ENCODE data around the gene PLCB1.
"Not testable (repeated sequence)": the region's sequence is repeated elsewhere in the genome, so short reads cannot be mapped to it uniquely, and the experiment has no call there.

The PLCB1 gene

DNA sequence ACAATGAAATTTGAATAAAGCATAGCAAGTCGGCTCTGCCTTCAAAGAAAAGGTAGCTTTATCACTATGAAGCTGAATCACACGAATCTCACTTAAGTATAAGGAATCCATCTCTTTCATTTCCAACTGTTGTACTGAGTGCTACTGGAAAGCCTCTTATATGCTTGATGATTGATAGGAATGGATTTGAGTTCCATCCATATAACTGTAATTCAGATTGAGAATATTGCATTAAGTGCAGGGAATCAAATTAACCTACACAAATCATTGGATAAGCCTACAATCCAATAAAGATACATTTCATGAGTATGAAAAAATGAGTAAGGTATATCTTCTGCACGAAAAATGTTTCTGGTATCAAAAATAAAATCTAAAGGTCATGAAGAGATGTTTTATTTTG lies 492.0 kb downstream of the PLCB1 start:
- H3K36me3 Mint-ChIP-seq (ENCODE audit: low read depth), result no peaks in the 10 kb centered on the region
- H3K4me3 Mint-ChIP-seq, result no peak overlapping the region
- no peak overlapping the region for H3K27ac Mint-ChIP-seq
- H3K4me1 Mint-ChIP-seq (ENCODE audit: low read depth), result no peaks in the 10 kb centered on the region
- H3K9me3 Mint-ChIP-seq, result no peaks in the 10 kb centered on the region
- no peaks in the 10 kb centered on the region for H3K27me3 Mint-ChIP-seq (ENCODE audit: low read depth)

DNA sequence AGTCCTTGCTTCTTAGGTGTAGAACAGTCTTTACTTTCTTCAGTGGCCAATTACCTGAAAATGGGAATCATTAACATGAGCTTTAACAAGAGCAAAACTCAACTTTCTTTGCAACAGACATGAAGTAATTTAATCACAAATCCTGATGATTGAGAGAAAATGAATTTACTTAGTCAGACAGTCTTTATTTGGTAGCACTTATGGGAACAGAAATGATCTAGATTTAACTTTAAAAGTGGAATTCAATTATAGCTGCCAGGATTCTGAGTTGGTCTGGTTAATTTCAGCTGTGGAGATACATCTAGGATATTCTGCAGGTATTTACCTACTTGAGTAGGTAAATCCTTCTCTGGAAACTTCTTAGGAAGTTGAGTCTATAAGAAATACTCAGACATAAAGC lies 492.6 kb downstream of the PLCB1 start:
- no peak overlapping the region for H3K4me3 Mint-ChIP-seq
- H3K27ac Mint-ChIP-seq, result no peak overlapping the region
- no peaks in the 10 kb centered on the region for H3K4me1 Mint-ChIP-seq (ENCODE audit: low read depth)
- no peaks in the 10 kb centered on the region for H3K27me3 Mint-ChIP-seq (ENCODE audit: low read depth)
- H3K36me3 Mint-ChIP-seq (ENCODE audit: low read depth), result no peaks in the 10 kb centered on the region
- H3K9me3 Mint-ChIP-seq, result no peaks in the 10 kb centered on the region

DNA sequence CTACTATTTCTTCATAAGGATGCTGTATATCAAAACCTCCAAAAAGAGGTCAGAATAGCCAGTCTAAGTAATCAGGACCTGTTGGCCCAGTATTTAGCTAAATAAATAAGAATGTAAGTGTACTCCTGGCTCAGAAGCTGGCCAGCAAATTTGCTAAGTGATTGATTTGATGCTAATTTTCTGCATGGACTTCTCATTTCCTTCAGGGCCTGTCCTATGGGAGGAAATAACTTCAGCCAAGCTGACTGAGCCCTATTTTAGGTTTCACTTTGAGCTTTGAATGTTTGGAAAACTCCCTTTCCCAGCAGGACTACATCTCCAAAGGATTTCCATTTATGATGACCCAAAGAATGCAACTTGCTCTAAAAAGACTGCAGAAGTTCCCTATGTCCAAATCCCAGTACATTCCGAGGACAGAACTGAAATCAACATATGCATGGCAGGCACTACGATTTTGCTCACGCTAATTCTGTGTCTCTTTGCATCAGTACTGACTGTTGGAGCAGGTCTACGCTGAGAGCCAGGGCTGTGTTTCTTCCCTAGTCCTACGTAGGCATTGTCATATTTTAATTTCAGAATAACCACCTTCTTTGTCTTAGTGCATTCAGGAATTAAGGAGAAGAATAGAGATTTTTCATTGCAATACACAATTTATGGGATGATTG lies 495.4 kb downstream of the PLCB1 start:
- H3K9me3 Mint-ChIP-seq, result no peaks in the 10 kb centered on the region
- no peaks in the 10 kb centered on the region for H3K36me3 Mint-ChIP-seq (ENCODE audit: low read depth)
- no peaks in the 10 kb centered on the region for H3K4me1 Mint-ChIP-seq (ENCODE audit: low read depth)
- no peak overlapping the region for H3K27ac Mint-ChIP-seq
- H3K27me3 Mint-ChIP-seq (ENCODE audit: low read depth), result no peaks in the 10 kb centered on the region
- no peak overlapping the region for H3K4me3 Mint-ChIP-seq

DNA sequence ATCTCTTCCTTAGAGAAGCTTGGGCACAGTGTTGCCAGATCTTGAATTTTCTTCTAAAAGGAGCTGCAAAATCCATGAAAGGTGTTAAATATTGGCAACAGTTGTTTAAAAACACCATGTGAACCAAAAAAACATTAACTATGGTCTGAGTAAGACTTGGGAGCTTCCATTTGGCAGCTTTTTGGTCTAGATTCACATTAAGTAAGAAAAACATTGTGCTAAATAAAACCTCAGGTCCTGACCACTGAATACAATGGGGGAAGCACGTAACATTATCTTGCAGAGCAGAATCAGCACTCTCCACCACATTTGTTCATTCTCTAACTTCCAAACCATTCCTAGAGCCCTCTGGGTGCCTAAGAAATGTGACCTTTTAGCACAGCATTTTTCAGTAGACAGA lies 499.2 kb downstream of the PLCB1 start:
- no peaks in the 10 kb centered on the region for H3K4me1 Mint-ChIP-seq (ENCODE audit: low read depth)
- H3K36me3 Mint-ChIP-seq (ENCODE audit: low read depth), result no peaks in the 10 kb centered on the region
- no peaks in the 10 kb centered on the region for H3K9me3 Mint-ChIP-seq
- H3K4me3 Mint-ChIP-seq, result no peak overlapping the region
- no peak overlapping the region for H3K27ac Mint-ChIP-seq
- no peaks in the 10 kb centered on the region for H3K27me3 Mint-ChIP-seq (ENCODE audit: low read depth)

DNA sequence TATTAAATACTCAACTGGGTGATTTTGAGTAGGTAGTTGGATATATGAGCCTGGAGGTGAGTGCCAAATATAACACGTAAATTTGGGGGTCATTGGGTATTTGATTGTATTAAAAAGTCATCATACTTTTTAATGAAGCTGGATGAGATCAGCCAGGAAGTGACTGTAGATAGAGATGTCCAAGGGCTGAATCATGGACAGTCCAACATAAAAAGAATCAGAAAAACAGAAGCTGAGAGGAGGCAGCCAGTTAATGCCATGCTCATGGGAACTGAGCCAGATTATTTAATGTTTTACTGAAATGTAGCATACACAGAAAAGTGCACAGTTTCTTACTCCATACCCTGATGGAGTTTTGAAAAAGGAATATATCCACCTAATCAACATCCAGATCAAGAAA lies 501.3 kb downstream of the PLCB1 start:
- no peak overlapping the region for H3K27ac Mint-ChIP-seq
- no peaks in the 10 kb centered on the region for H3K36me3 Mint-ChIP-seq (ENCODE audit: low read depth)
- no peaks in the 10 kb centered on the region for H3K4me1 Mint-ChIP-seq (ENCODE audit: low read depth)
- no peaks in the 10 kb centered on the region for H3K27me3 Mint-ChIP-seq (ENCODE audit: low read depth)
- H3K9me3 Mint-ChIP-seq, result no peaks in the 10 kb centered on the region
- no peak overlapping the region for H3K4me3 Mint-ChIP-seq

DNA sequence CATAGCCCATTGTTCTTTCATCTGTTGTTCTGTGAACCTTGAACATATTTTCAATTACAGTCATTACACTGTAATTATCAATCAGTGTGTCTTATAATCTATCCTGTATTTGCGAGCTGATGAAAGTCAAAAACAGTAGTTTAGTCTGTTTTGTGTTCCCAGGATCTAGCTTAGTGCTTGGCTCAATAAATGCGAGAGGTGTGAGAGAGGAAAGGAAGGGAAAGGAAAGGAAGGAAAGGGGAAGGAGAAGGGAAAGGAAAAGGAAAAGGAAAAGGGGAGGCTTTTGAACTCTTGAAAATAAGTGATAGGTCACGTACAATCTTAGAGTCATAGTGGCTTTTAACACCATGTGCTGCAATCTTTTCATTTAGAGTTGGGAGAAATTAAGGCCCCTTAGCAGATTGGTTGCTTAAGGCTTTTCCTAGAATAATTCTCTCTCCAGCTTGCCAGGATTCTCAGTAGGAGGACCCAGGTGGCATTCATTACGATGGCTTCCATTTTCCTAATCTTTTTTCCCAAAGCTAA lies 503.0 kb downstream of the PLCB1 start:
- H3K4me1 Mint-ChIP-seq (ENCODE audit: low read depth), result no peaks in the 10 kb centered on the region
- H3K36me3 Mint-ChIP-seq (ENCODE audit: low read depth), result no peaks in the 10 kb centered on the region
- no peaks in the 10 kb centered on the region for H3K9me3 Mint-ChIP-seq
- no peak overlapping the region for H3K27ac Mint-ChIP-seq
- H3K27me3 Mint-ChIP-seq (ENCODE audit: low read depth), result no peaks in the 10 kb centered on the region
- no peak overlapping the region for H3K4me3 Mint-ChIP-seq

DNA sequence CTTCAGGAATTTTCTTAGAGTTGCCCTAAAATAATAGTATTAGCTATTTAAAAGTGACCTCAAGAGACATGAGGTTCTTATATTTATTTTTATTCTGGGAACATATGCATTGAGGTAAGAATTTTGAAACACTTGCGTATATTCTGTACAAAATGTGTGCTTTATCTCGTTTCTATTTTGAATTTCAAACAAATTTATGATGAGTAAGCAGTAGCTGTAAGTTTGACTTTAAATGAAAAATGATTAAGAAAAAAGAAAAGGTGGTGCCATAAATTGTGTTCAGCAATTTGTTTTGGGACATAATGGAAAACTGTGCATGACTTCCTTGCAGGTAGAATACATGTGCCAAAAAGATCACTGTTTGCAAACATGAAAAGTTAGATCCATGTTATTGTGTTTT lies 503.8 kb downstream of the PLCB1 start:
- no peak overlapping the region for H3K4me3 Mint-ChIP-seq
- no peak overlapping the region for H3K27ac Mint-ChIP-seq
- no peaks in the 10 kb centered on the region for H3K27me3 Mint-ChIP-seq (ENCODE audit: low read depth)
- no peaks in the 10 kb centered on the region for H3K9me3 Mint-ChIP-seq
- no peaks in the 10 kb centered on the region for H3K36me3 Mint-ChIP-seq (ENCODE audit: low read depth)
- H3K4me1 Mint-ChIP-seq (ENCODE audit: low read depth), result no peaks in the 10 kb centered on the region

DNA sequence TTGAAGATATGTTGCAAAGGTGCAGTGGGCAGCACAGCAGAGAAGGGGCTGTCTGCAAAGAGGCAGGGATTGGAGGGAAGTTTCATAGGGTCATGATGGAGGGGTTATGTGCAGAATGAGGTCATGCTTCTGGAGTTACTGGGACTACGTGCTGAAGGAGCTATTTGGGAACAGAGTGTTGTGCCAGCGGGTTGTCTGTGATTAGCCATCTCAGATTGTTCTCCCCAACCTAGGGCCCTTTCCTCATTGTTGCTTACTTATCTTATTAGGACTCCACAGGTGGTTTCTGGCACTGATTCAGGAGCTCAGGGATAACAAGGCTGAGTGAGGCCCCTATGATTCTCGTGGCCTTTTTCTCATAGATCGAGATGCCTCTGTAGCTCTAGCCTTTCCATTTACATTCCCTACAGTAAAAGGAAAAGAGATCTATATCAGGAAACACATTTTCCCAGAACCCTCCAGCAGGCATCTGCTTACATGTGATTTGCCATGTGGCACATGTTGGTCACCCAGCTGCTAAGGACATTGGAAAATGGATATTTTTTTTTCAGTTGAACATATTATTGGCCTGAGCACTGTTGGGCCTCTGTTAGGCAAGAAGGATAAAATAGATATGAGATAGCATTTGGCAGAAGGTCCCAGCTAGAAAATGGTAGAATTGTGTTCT lies 507.2 kb downstream of the PLCB1 start:
- H3K27ac Mint-ChIP-seq, result no peak overlapping the region
- H3K36me3 Mint-ChIP-seq (ENCODE audit: low read depth), result no peaks in the 10 kb centered on the region
- H3K27me3 Mint-ChIP-seq (ENCODE audit: low read depth), result no peaks in the 10 kb centered on the region
- H3K4me3 Mint-ChIP-seq, result no peak overlapping the region
- H3K4me1 Mint-ChIP-seq (ENCODE audit: low read depth), result no peaks in the 10 kb centered on the region
- no peaks in the 10 kb centered on the region for H3K9me3 Mint-ChIP-seq

DNA sequence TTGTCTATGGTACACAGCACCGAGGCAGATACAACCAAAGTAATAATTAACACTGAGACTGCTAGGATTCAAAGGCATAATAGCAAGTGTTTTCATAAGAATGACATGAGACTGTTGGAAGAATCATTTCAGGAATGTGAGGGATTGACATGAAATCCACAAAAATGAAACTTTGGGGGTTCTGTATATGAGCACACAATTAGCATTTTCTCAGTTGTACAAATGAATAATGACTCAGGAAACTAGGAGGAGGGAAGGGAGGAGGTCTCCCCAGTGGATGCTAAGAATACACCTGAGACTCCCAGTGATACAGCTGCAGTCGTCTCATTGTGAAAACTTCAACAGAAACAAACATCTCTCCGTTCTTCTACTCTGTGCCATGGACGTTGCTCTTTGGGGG lies 508.4 kb downstream of the PLCB1 start:
- Mint-ChIP-seq H3K9me3 (no peaks in the 10 kb centered on the region), H3K4me3 (no peak overlapping the region), H3K4me1 (ENCODE audit: low read depth) (no peaks in the 10 kb centered on the region), H3K36me3 (ENCODE audit: low read depth) (no peaks in the 10 kb centered on the region), H3K27ac (no peak overlapping the region), H3K27me3 (ENCODE audit: low read depth) (no peaks in the 10 kb centered on the region)

DNA sequence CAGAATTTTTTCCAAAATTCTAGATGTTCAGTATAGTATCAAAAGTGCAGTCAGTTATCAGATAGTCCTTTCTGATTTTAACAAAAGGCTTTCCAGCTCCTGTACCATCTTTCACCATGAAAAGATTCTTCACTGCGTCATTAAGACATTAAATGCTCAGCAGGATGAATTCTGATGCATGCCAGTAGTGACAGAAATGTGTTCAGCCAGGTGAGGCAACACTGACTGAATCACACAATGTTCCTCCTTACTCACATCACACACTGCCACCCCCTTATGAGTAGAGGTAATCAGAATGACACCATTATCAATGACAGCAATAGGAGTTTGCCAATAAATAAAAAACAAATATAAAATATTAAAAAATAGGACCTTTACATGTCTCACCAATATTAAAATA lies 510.2 kb downstream of the PLCB1 start:
- no peak overlapping the region for H3K4me3 Mint-ChIP-seq
- H3K4me1 Mint-ChIP-seq (ENCODE audit: low read depth), result no peaks in the 10 kb centered on the region
- no peaks in the 10 kb centered on the region for H3K9me3 Mint-ChIP-seq
- H3K27me3 Mint-ChIP-seq (ENCODE audit: low read depth), result no peaks in the 10 kb centered on the region
- no peaks in the 10 kb centered on the region for H3K36me3 Mint-ChIP-seq (ENCODE audit: low read depth)
- no peak overlapping the region for H3K27ac Mint-ChIP-seq

DNA sequence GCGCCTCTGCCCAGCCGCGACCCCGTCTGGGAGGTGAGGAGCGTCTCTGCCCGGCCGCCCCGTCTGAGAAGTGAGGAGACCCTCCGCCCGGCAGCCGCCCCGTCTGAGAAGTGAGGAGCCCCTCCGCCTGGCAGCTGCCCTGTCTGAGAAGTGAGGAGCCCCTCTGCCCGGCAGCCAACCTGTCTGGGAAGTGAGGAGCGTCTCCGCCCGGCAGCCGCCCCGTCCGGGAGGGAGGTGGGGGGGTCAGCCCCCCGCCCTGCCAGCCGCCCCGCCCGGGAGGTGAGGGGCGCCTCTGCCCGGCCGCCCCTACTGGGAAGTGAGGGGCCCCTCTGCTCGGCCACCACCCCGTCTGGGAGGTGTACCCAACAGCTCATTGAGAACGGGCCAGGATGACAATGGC lies 512.4 kb downstream of the PLCB1 start:
- not testable (repeated sequence) for H3K27ac Mint-ChIP-seq; H3K9me3 Mint-ChIP-seq; H3K4me3 Mint-ChIP-seq; H3K4me1 Mint-ChIP-seq (ENCODE audit: low read depth); H3K36me3 Mint-ChIP-seq (ENCODE audit: low read depth); H3K27me3 Mint-ChIP-seq (ENCODE audit: low read depth)

DNA sequence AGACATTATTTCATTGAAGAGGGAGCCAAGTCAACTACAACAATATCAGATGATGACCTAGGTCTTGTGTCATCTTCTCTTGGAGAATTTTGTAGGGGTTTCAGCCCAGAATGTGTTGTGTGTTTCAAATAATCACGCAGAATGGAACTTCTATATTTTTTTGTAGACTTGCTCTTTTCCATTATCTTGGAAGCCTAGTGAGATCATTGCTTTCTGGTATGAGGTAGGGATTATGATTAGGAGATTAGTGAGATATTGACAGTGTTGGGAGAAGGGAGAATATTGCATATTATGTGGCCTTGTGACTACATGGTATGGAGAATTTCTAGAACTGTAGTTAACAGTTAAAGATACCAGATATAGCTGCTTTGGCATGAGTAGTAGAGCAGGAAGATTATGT lies 513.3 kb downstream of the PLCB1 start:
- H3K27me3 Mint-ChIP-seq (ENCODE audit: low read depth), result no peaks in the 10 kb centered on the region
- H3K9me3 Mint-ChIP-seq, result no peaks in the 10 kb centered on the region
- no peak overlapping the region for H3K4me3 Mint-ChIP-seq
- no peak overlapping the region for H3K27ac Mint-ChIP-seq
- no peaks in the 10 kb centered on the region for H3K4me1 Mint-ChIP-seq (ENCODE audit: low read depth)
- H3K36me3 Mint-ChIP-seq (ENCODE audit: low read depth), result no peaks in the 10 kb centered on the region

DNA sequence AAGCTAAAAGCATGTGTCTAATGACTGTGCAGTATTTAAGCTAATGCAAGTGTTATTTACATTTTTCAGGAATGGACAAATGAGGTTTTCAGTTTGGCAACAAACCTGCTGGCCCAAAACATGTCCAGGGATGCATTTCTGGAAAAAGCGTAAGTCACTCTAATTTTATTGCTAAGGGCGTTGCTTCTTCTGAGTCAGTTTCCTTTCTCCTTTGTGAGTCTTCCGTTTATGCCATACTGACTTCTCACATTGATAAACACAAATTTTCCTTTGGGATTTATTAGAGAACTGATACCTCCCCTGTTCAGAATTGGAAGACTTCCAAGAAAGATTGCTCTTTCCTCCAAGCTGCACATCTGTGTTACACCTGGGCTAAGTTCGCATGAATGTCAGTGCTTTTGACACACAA lies 514.0 kb downstream of the PLCB1 start:
- no peaks in the 10 kb centered on the region for H3K9me3 Mint-ChIP-seq
- no peaks in the 10 kb centered on the region for H3K27me3 Mint-ChIP-seq (ENCODE audit: low read depth)
- no peaks in the 10 kb centered on the region for H3K4me1 Mint-ChIP-seq (ENCODE audit: low read depth)
- no peaks in the 10 kb centered on the region for H3K36me3 Mint-ChIP-seq (ENCODE audit: low read depth)
- H3K27ac Mint-ChIP-seq, result no peak overlapping the region
- no peak overlapping the region for H3K4me3 Mint-ChIP-seq

DNA sequence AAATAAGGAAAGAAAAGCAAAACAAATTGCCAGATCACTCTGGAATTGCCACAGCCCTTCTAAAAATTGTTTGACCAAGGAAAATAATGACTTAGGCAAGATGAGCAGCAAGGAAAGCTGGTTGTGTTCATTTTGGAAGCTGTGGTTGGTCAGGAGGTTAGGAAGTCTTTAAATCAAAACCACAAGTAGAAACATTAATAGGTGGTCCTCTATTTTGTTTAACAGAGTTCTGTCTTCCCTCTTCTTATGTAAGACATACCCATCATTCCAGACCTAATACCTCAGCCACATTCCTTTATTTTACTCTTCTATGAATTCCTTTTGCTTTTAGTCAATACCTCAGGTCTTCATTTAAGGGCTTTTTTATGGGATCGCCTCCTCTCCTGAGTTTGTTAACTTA lies 514.6 kb downstream of the PLCB1 start:
- Mint-ChIP-seq H3K27ac (no peak overlapping the region), H3K36me3 (ENCODE audit: low read depth) (no peaks in the 10 kb centered on the region), H3K9me3 (no peaks in the 10 kb centered on the region), H3K4me3 (no peak overlapping the region), H3K4me1 (ENCODE audit: low read depth) (no peaks in the 10 kb centered on the region), H3K27me3 (ENCODE audit: low read depth) (no peaks in the 10 kb centered on the region)

DNA sequence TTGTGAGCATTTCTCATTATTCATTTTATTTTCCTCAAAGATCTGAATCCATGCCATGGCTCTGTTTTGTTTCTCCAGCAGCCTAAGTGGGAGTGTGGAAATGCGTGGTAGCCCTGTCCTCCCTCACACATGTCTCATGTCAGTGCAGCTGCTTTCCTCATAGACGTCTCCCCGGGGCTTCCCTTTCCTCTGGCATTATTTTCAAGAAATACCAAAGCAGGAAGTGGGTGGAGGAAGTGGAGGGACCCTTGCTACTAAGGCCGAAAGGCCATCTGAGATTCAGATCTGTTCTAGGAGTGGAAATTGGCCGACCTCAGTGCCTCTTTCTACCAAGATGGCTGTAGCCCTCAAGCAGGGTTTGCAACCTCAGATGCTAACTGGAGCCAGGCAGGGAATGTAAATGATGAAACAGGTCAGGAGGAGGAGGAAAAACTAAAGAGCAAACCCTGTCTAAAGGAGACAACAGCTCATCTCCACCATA lies 515.9 kb downstream of the PLCB1 start:
- H3K4me1 Mint-ChIP-seq (ENCODE audit: low read depth), result no peaks in the 10 kb centered on the region
- no peak overlapping the region for H3K27ac Mint-ChIP-seq
- H3K27me3 Mint-ChIP-seq (ENCODE audit: low read depth), result no peaks in the 10 kb centered on the region

More for the DNA sequence above, 515.9 kb downstream of the PLCB1 start:
- no peaks in the 10 kb centered on the region for H3K9me3 Mint-ChIP-seq
- no peak overlapping the region for H3K4me3 Mint-ChIP-seq
- no peaks in the 10 kb centered on the region for H3K36me3 Mint-ChIP-seq (ENCODE audit: low read depth)
